Fibroblast of skin of scalp (primary cell): ENCODE measurements around the gene TMCC2.
"Not testable (repeated sequence)": the region's sequence is repeated elsewhere in the genome, so short reads cannot be mapped to it uniquely, and the experiment has no call there.

Experiments used
- DNase-seq: peaks from one replicate; pipeline ENCODE4 v3.0.0-alpha.2; 2013

The TMCC2 gene

DNA sequence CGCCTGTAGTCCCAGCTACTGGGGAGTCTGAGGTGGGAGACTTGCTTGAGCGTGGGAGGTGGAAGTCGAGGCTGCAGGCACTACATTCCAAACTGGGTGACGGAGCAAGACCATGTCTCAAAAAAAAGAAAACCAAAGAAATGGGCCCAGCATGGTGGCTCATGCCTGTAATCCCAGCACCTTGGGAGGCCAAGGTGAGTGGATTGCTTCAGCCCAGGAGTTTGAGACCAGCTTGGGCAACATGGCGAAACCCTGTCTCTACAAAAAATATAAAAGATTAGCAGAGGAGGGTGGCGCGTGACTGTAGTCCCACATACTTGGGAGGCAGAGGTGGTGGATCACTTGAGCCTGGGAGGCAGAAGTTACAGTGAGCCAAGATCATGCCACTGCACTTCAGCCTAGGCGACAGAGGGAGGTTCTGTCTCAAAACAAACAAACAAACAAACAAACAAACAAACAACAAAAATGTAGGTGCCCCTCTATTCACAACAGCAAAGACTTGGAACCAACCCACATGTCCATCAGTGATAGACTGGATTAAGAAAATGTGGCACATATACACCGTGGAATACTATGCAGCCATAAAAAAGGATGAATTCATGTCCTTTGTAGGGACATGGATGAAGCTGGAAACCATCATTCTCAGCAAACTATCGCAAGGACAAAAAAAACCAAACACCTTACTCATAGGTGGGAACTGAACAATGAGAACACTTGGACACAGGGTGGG is 53.1 kb downstream of the TMCC2 start:
- not testable (repeated sequence) for DNase-seq

GRCh38 chr1:205283270-205284147 is 55.8 kb downstream of the TMCC2 start:
- no peak for DNase-seq

DNA sequence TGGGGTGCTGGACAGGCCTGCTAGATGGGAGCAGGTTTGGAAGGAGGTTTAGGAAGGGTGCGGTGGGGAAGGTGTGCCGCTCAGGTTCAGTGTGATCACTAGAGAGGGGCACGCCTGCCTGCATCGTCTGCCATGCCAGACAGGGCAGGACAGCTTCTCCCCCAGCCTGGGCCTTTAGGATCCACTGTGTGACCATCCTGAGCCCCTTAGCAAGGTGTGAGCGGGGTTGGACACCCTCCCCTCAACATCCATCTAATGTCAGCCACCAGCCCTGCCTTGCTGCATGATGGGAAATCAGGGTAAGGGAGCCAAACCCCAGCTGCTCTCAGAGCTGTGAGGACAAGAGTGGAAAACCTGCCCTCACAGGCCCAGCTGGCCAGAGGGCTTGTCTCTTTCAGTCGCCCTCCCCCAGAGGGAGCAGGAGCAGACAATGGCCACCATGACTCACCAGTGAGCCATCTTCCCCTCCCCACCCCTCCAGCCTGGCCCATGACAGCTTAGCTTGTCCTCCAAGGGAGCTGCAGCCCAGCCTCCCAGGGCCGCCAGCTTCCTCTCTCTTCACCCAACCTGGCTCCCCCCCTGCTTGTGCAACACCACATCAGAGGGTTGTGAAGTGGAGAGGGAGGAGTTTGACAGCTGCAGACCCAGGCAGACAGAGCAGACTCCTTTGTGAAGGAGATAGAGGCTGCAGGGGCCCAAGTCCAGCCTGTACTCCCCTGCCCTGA is 56.8 kb downstream of the TMCC2 start:
- DNase-seq = peak; percentile 99

DNA sequence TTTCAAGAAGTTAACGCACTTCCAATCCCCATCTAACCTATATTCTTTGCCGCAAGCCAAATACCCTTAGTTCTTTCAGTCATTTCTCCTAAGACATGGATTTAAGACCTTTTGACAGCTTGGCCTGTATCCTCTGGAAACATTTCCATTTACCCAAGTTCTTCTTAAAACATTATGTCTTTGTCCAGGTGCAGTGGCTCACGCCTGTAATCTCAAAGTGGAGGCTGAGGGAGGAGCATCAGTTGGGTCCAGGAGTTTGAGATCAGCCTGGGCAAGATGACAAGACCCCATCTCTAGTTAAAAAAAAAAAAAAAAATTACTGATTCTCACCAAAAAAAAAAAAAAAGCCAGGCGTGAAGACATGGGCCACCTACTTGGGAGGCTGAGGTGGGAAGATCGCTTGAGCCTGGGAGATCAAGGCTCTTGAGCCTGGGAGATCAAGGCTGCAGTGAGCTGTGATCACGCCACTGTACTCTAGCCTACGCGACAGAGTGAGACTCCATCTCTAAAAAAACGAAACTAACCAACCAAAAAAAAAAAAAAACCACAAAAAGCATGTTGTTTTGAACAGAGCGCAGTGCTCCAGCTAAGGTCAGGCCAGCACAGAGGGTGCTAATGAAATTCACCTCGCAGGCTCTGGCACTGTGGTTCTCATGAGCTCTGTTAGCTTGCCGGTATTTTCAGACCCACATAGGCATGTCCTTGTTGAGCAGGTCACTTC is 57.8 kb downstream of the TMCC2 start:
- peak; percentile 46 for DNase-seq

DNA sequence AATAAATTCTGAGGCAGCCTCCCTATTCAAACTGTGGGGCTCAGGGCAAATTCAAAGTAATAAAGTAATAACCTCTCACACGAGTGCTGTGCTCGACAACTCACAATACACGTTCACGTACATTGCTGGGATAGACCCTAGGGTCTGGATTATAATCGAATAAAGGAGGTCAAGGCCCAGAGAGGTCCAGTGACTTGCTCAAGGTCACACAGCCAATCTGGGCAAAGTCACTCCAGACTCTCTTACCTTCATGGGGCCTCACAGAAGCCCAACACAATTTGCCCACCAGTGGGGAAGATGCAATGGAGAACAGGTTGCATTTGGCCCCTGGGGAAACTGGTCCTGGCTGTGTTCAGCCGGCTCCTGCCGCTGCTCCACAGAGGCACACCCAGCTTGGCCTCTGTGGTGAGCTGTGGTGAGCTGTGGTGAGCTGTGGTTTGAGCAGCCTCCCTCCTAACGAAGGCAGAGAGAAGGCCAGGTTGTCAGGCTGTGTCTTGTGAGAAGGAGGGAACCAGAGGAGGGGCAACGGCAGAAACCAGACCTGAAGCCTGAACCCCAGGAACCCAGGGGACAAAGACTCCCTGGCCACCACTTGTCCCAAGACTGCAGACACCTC is 58.7 kb downstream of the TMCC2 start:
- peak; percentile 39 for DNase-seq

DNA sequence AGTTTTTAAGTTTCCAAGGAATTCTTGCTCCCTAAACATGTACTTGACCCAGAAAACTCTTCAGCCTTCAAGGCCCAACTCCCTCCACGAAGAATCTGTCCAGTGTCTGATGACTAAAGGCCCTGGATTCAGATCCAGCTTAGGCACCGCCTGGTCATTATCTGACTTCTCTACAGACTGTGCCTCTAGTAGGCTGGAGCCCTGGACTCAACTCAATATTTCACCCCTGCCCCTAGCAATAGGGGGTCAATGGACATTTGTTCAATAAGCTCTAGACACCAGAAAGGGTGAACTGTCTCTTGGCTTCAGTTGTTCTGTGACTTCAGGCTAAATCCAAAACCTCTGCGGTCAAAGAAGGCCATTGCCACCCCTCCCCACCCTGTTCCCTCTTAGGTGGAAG is 59.3 kb downstream of the TMCC2 start:
- no peak for DNase-seq

DNA sequence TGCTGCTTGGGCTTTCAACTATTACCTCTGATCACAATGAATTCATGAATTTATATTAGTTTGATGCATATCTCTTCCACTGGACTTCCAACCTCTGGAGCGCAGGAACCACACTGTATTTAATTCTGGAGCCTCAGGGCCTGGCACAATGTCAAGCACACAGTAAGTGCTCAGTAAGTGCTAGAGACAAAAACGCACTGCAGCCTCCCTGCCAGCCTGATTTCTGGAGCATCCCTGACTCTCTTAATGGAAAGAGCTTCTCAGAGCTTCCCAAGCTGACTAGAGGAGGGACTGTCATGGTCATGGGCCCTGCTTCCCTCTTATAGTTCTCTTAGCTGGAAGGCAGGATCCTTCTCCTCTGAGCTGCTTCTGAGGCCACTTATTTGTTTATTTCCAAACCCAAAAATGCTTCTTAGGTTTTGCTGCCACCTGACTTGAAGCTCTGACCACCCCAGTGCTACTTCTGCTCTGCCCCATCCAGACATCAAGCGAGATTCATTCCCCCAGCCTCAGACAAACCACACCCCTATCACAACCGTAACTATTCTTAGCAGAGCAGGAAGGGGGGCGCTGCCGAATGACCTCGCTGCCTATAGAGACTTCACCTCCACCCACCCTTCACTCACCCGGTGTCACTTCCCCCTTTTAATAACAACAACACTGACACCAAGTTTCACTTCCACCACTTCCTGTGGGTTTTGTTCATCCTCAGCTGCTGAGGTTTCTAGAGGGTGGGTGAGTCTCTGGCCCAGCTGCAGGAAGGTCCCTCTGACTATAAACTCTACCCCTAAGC is 60.2 kb downstream of the TMCC2 start:
- DNase-seq = peak; percentile 50

DNA sequence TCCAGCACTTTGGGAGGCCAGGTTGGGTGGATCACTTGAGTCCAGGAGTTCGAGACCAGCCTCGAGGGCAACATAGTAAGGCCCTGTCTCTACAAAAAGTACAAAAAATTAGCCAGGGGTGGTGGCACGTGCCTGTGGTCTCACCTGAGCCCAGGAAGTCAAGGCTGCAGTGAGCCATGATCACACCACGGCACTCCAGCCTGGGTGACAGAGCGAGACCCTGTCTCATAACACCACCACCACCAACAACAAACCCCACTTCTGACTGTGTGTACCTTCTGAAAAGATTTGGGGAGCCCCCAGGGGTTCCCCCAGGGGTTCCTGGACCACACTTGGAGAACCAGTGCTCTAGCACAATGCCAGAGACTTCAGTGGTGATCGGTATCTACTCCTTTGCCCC is 63.9 kb downstream of the TMCC2 start:
- no peak for DNase-seq

- peak; percentile 39 for DNase-seq
Measured at GRCh38 chr1:205293350-205294074, 65.8 kb downstream of the TMCC2 start.

- peak; percentile 98 for DNase-seq
Measured at GRCh38 chr1:205294175-205294917, 66.6 kb downstream of the TMCC2 start.

DNA sequence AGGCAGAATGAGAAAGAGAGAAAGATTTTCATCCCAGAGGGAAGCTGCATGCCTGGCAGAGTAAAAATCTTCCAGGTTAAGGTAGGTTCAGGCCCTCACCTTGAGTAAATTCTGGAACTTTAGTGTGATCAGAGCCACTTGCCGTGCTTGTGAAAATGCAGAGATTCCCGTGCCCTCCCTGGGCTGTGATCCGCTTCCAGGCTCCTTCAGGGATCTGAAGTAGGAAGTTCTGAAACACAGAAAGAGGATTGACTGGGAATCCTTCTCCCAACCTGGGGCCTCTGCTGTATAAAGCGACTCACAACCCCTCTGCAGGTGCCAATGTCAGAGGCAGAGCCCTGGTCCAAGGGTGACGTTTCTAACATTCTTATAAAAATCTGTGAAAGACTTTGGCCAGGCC is 67.2 kb downstream of the TMCC2 start:
- DNase-seq = no peak

- no peak for DNase-seq
Measured at GRCh38 chr1:205296154-205296553, 68.4 kb downstream of the TMCC2 start.

- not testable (repeated sequence) for DNase-seq
Measured at GRCh38 chr1:205297546-205298177, 69.9 kb downstream of the TMCC2 start.

GRCh38 chr1:205298191-205298994 is 70.6 kb downstream of the TMCC2 start:
- DNase-seq = peak; percentile 99

DNA sequence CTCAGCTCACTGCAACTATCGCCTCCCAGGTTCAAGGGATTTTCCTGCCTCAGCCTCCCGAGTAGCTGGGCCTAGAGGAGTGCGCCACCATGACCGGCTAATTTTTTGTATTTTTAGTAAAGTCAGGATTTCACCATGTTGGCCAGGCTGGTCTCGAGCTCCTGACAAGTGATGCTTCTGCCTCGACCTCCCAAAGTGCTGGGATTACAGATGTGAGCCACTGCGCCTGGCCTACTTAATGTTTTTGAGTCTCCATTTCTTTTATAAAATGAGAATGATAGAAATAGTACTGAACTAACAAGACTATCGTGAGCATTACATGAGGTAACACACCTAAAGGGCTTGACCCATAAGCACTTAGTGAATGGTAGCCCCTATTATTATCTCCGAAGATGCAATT is 72.4 kb downstream of the TMCC2 start:
- no peak for DNase-seq

- DNase-seq = peak; percentile 99
Measured at GRCh38 chr1:205301205-205301821, 73.6 kb downstream of the TMCC2 start.

- peak; percentile 52 for DNase-seq
Measured at GRCh38 chr1:205301842-205302588, 74.3 kb downstream of the TMCC2 start.
